ENCODE measurements around the gene ARHGAP45. TPM values are rescaled to one million over a fixed set of nuclear protein-coding genes. Genes with fewer than 3 reads are reported as not detected.
A peak's percentile ranks its signal among the peaks of the same experiment; 100 is the strongest.

Gene ARHGAP45
- total and polyA plus RNA-seq, 9 of the 15 experiments (the other 6 are each of a cell fraction or from before 2014, with no cell fraction given), result 0.08 to 22.1 (median 4.2) TPM

DNA sequence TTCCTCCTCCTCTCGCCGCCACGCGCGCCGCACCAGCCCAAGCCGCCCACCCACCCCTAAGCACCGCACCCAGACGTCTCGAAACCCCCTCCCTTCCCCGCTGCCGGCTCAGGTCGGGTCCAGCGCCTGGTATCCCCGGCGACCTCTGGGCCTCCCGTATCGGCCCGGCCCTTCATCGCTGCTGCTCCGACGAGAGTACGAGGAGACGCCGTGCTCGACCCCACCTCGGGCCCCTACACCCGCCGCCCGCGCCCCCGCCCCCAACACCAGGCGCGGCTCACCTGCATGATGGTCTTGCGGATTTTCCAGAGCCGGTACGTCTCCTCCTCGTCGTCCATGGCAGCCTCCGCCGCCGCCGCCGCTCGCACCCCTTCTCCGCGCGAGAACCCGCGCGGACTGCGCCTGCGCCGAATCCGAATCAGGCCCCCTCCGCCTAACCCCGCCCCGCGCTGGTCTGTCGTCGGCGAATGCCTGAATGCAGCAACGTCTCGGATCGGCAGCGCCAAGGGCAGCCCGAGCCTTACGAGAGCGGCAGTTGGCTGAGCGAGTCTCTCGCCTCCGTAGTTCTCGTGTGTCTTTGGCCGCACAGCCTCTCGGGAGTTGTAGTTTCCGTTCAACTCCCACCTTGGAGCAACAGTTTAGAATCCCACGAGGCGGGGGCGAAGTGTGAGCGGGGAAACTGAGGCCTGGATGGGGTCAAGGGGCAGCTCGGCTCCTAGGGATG is 28.2 kb downstream of the ARHGAP45 start, which contains the start of gene POLR2E (continued):
- TF ChIP-seq, protein P1, sequence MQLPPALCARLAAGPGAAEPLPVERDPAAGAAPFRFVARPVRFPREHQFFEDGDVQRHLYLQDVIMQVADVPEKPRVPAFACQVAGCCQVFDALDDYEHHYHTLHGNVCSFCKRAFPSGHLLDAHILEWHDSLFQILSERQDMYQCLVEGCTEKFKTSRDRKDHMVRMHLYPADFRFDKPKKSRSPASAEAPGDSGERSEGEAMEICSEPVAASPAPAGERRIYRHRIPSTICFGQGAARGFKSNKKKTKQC (CRISPR knock-in tag; IDR thresholded peaks at IDR 0.05), result no peak
- TF ChIP-seq CHD2 (IDR thresholded peaks at IDR 0.05; ENCODE audit: low read depth, low read length) (peak; percentile 98), ZNF174 (CRISPR knock-in tag; IDR thresholded peaks at IDR 0.05) (no peak), ZNF146 (CRISPR knock-in tag; IDR thresholded peaks at IDR 0.05; ENCODE audit: unreplicated experiment) (no peak), MCM3 (IDR thresholded peaks at IDR 0.05) (no peak), DEAF1 (CRISPR knock-in tag; IDR thresholded peaks at IDR 0.05) (no peak), BACH1 (tag; IDR thresholded peaks at IDR 0.05) (no peak), KLF13 (tag; IDR thresholded peaks at IDR 0.05; ENCODE audit: borderline replicate concordance, low read depth) (no peak), LEF1 (IDR thresholded peaks at IDR 0.05) (no peak), ZNF707 (CRISPR knock-in tag; conservative IDR thresholded peaks at IDR 0.05) (no peak), ASH1L (IDR thresholded peaks at IDR 0.05; ENCODE audit: borderline replicate concordance, low read depth, partially characterized antibody) (no peak), THRAP3 (IDR thresholded peaks at IDR 0.05; ENCODE audit: borderline replicate concordance) (no peak), ZKSCAN1 (IDR thresholded peaks at IDR 0.05; ENCODE audit: low read depth, low read length) (no peak), MYC (IDR thresholded peaks at IDR 0.05; ENCODE audit: low read depth, low read length) (peak; percentile 54), MYC (CRISPR knock-in tag; IDR thresholded peaks at IDR 0.05; ENCODE audit: borderline replicate concordance, low read depth) (no peak), SIX5 (IDR thresholded peaks at IDR 0.05; ENCODE audit: borderline replicate concordance in 1 of 2, insufficient read depth in 1 of 2, low read depth in 1 of 2, low read length in 2 of 2) (peak; percentile 84 to 88), ZNF384 (IDR thresholded peaks at IDR 0.05; ENCODE audit: low read depth, low read length) (no peak), MED1 (CRISPR knock-in tag; IDR thresholded peaks at IDR 0.05; ENCODE audit: borderline replicate concordance) (no peak), ZNF316 (IDR thresholded peaks at IDR 0.05) (no peak), GTF2A2 (tag; IDR thresholded peaks at IDR 0.05) (no peak), DMBX1 (CRISPR knock-in tag; IDR thresholded peaks at IDR 0.05; ENCODE audit: borderline replicate concordance) (no peak), NKRF (IDR thresholded peaks at IDR 0.05; ENCODE audit: borderline replicate concordance) (peak; percentile 47; the same call in 1 of the 2 replicates), SIN3A (IDR thresholded peaks at IDR 0.05; ENCODE audit: borderline replicate concordance in 2 of 2, control insufficient read depth in 1 of 2, low read depth in 2 of 2, low read length in 2 of 2) (peak in 1 of 2 experiments; percentile 70; a peak in 2 of 4 replicates)
- TF ChIP-seq, protein P2, sequence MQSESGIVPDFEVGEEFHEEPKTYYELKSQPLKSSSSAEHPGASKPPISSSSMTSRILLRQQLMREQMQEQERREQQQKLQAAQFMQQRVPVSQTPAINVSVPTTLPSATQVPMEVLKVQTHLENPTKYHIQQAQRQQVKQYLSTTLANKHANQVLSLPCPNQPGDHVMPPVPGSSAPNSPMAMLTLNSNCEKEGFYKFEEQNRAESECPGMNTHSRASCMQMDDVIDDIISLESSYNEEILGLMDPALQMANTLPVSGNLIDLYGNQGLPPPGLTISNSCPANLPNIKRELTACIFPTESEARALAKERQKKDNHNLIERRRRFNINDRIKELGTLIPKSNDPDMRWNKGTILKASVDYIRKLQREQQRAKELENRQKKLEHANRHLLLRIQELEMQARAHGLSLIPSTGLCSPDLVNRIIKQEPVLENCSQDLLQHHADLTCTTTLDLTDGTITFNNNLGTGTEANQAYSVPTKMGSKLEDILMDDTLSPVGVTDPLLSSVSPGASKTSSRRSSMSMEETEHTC (IDR thresholded peaks at IDR 0.05), result no peak
